ENCODE results near the gene NOVA2.

NOVA2 gene

DNA sequence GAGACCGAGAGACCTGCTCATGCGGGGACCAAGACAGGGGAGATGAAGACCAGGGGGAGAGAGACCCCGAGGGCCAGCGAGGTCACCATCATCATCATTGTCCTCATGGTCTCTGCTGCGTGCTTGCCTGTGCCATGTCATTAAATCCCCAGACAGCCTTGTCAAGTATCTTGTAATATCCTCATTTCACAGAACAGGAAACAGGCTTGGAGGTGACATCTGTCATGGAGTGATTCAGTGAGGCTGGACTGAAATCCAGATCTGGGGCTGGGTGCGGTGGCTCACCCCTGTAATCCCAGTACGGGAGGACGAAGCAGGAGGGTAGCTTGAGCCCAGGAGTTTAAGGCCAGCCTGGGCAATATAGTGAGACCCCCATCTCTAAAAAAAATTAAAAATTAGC lies 53.2 kb downstream of the NOVA2 start:
- TF ChIP-seq JUND (IDR thresholded peaks at IDR 0.05; ENCODE audit: low read depth): no peak
- in situ Hi-C loops (cut with HindIII; ENCODE audit: low pct_unique_long_range_greater_than_20kb, low sequenced_read_pairs): no loop called here
- no peak for DNase-seq (ENCODE audit: low read depth in 1 of 2, low spot score in 1 of 2)

GRCh38 chr19:45919678-45920077 lies 54.0 kb downstream of the NOVA2 start:
- in situ Hi-C loops (cut with HindIII; ENCODE audit: low pct_unique_long_range_greater_than_20kb, low sequenced_read_pairs): no loop called here
- DNase-seq (ENCODE audit: low read depth in 1 of 2, low spot score in 1 of 2): no peak
- TF ChIP-seq JUND (IDR thresholded peaks at IDR 0.05; ENCODE audit: low read depth): no peak

DNA sequence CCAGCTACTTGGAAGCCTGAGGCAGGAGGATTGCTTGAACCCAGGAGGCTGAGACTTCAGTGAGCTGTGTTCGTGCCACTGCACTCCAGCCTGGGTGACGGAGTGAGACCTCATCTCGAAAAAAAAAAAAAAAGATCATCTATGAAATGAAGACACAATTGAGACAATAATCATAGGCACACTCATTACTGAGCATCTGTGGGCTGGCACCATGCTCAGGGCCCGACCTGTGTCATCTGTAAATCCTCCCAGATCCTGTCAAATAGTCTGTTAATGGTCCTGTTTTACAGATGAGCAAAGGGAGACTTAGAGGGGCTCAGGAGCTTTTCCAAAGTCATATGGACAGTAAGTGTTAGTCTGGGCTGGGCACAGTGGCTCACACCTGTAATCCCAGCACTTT lies 54.9 kb downstream of the NOVA2 start:
- in situ Hi-C loops (cut with HindIII; ENCODE audit: low pct_unique_long_range_greater_than_20kb, low sequenced_read_pairs): no loop called here
- TF ChIP-seq JUND (IDR thresholded peaks at IDR 0.05; ENCODE audit: low read depth): no peak
- DNase-seq (ENCODE audit: low read depth in 1 of 2, low spot score in 1 of 2): no peak

GRCh38 chr19:45917421-45918091 lies 56.1 kb downstream of the NOVA2 start:
- no peak for TF ChIP-seq JUND (IDR thresholded peaks at IDR 0.05; ENCODE audit: low read depth)
- in situ Hi-C loops (cut with HindIII; ENCODE audit: low pct_unique_long_range_greater_than_20kb, low sequenced_read_pairs): no loop called here
- DNase-seq (ENCODE audit: low read depth in 1 of 2, low spot score in 1 of 2): no peak

DNA sequence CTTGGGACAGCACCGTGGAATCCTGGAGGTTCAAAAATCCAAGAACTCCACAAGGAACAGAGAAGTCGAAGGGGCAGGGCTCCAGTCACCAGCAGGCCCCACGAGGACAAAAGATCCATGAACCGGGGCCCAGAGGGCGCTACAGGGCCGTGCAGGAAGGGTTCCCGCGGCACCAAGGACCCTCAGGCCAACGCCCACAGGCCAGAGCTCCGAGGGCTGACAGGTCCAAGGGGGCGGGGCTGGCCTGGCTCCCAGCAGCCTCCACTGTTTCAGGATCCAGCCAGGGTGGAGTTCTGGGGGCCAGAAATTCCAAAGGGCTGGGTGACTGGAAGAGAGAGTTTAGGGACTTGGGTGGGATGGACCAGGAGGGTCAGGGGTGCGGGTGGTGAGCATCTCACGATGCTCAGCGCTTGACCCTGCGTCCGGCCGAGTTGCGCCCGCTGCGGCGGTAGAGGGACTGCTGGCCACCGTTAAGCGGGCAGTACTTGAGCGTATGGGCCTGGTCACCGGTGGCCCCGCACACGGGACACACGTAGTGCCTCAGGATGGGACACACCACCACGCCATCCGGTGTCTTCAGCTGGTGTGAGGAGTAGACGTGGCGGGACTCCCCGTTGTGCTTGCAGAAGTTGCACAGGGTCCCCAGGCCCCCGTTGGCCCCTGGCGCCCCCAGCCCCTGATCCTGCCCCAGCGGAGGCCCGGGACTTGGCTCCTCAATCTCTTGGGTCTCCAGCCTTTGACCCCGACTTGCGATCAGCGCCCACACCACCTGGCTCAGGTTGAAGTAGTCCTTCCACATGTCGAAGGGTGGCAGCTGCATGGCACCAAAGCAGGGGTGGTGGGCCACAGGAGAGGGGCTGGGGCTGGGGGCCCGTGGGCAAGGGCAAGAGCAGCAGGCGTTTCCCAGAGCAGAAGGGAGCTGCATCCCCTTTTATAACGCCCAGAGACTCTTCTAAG lies 59.5 kb downstream of the NOVA2 start, which contains the start of gene NANOS2:
NANOS2 (minus strand) TSS at position 905 of the 957 bp plus-strand sequence; CDS start at position 820, 85 bp downstream.
- no peak for DNase-seq (ENCODE audit: low read depth in 1 of 2, low spot score in 1 of 2)
- in situ Hi-C loops (cut with HindIII; ENCODE audit: low pct_unique_long_range_greater_than_20kb, low sequenced_read_pairs): no loop called here
- TF ChIP-seq JUND (IDR thresholded peaks at IDR 0.05; ENCODE audit: low read depth): no peak

- TF ChIP-seq JUND (IDR thresholded peaks at IDR 0.05; ENCODE audit: low read depth): no peak
- no peak for DNase-seq (ENCODE audit: low read depth in 1 of 2, low spot score in 1 of 2)
- in situ Hi-C loops (cut with HindIII; ENCODE audit: low pct_unique_long_range_greater_than_20kb, low sequenced_read_pairs): no loop called here
These were observed 62.4 kb downstream of the NOVA2 start for GRCh38 chr19:45911291-45911690.

DNA sequence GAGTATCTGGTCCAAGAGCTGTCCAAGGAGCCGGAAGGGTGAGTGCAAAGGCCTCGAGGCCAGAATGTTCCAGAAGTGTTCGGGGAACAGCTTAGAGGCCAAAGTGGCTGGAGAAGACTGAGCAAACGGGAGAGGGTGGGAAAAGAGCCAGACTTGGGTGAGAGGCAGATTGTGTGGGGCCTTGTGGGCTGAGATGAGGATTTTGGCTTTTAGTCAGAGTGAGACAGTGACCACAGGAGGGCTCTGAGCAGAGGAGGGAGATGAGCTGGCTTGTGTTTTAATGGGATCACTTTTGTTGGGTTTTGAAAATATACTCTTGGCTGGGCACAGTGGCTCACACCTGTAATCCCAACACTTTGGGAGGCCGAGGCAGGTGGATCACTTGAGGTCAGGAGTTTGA lies 64.7 kb downstream of the NOVA2 start:
- DNase-seq (ENCODE audit: low read depth in 1 of 2, low spot score in 1 of 2): no peak

DNA sequence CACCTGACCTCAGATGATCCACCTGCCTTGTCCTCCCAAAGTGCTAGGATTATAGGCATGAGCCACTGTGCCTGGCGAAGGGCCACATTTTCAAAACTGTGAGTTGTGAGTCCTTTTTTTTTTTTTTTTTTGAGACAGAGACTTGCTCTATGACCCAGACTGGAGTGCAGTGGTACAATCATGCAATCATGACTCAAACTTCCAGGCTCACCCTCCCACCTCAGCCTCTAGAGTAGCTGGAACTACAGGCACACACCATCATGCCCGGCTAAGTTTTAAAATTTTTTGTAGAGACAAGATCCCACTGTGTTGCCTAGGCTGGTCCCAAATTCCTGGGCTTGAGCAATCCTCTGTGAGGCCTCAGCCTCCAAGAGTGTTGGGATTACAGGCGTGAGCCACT lies 67.4 kb downstream of the NOVA2 start:
- no peak for DNase-seq (ENCODE audit: low read depth in 1 of 2, low spot score in 1 of 2)
- in situ Hi-C loops (cut with HindIII; ENCODE audit: low pct_unique_long_range_greater_than_20kb, low sequenced_read_pairs): no loop called here
- no peak for TF ChIP-seq JUND (IDR thresholded peaks at IDR 0.05; ENCODE audit: low read depth)

More for the DNA sequence above, 64.7 kb downstream of the NOVA2 start:
- in situ Hi-C loops (cut with HindIII; ENCODE audit: low pct_unique_long_range_greater_than_20kb, low sequenced_read_pairs): no loop called here
- TF ChIP-seq JUND (IDR thresholded peaks at IDR 0.05; ENCODE audit: low read depth): no peak

GRCh38 chr19:45905011-45905410 lies 68.7 kb downstream of the NOVA2 start:
- DNase-seq (ENCODE audit: low read depth in 1 of 2, low spot score in 1 of 2): no peak
- in situ Hi-C loops (cut with HindIII; ENCODE audit: low pct_unique_long_range_greater_than_20kb, low sequenced_read_pairs): no loop called here
- no peak for TF ChIP-seq JUND (IDR thresholded peaks at IDR 0.05; ENCODE audit: low read depth)

DNA sequence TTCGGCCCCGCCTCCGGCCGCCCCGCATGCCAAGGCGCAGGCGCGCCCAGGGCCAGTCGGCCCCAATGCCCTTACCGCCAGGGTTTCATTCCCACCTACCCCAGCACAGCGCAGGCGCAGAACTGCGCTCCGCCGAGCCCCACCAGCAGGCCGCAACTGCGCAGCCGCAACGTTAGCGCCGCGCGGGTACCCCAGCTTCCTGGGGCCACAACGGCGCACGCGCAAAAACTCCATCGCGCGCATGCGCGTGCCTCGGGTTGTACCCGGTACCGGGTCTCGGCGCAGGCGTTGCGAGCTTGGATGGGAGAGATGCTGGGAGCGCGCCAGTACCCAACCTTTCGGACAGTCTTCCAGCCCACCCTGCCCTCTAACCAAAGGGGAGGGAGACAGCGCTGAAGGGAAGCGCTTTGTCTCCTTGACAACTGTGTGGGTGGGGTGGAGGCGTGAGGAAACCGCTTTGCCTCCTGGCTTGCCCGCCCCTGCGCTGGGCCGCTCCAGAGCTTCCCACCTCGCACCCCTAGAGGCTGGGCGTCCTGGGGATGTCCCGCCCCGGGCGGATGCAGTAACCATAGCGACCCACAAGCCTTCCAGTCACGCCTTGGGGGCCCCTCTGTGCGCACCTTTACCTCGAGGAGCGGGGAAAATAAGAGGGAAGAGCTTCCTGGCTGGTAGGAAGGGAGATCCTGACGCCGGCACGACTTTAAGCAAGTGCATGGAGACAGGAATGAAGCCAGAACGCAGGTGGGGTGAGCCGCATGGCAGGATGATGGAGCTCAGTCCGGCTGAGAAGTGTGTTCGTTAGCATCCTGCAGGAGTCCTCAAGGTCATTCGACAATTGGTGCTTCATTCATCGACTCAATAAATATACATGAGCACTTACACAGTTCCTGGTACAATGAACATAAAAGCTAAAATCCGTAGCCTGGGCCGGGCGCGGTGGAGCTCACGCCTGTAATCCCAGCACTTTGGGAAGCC lies 70.7 kb downstream of the NOVA2 start:
- in situ Hi-C loops (cut with HindIII; ENCODE audit: low pct_unique_long_range_greater_than_20kb, low sequenced_read_pairs): no loop called here
- DNase-seq (ENCODE audit: low read depth in 1 of 2, low spot score in 1 of 2): peak; percentile 96 to 98
- TF ChIP-seq JUND (IDR thresholded peaks at IDR 0.05; ENCODE audit: low read depth): no peak

DNA sequence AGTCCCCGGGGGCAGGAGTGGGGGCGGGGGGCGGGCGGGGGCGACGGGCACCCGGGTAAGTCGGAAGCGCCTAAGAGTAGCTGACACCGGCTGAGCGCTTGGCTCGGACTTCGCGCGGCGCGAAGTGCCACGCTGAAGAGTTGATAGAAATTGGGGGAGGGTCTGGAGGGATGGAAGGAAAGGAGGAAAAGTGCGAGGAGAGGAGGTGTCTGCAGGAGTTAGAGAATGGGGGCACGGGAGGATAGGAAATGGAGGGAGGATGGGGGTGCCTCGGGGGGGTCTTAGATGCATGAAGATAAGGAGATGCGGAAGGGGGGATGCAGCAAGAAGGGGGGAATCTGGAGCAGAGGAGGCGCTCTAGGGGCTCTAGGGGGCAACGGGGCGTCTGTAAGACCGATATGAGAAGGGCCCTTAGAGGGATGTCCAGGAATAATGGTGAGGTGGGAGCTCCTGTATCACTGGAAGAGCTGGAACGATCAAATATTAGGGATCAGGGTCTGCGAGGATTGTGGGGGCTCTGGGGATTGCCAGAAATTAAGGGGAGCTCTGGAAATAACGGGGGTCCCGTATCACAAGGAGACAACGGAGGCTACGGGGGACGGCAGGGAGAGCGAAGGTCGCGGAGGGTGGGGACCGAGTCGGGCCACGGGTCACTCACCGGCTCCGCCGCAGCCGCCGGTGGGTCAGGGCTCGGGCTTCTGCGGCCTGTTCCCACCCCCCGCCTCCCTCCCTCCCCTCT lies 71.6 kb downstream of the NOVA2 start, which contains the start of gene MYPOP:
MYPOP (minus strand) TSS at position 702 of the 739 bp plus-strand sequence. CDS start 840 bp downstream, outside the sequence.
- no peak for TF ChIP-seq JUND (IDR thresholded peaks at IDR 0.05; ENCODE audit: low read depth)
- in situ Hi-C loops (cut with HindIII; ENCODE audit: low pct_unique_long_range_greater_than_20kb, low sequenced_read_pairs): no loop called here
- no peak for DNase-seq (ENCODE audit: low read depth in 1 of 2, low spot score in 1 of 2)
